ENCODE data around the gene CORO2A.

Gene CORO2A, protein sequence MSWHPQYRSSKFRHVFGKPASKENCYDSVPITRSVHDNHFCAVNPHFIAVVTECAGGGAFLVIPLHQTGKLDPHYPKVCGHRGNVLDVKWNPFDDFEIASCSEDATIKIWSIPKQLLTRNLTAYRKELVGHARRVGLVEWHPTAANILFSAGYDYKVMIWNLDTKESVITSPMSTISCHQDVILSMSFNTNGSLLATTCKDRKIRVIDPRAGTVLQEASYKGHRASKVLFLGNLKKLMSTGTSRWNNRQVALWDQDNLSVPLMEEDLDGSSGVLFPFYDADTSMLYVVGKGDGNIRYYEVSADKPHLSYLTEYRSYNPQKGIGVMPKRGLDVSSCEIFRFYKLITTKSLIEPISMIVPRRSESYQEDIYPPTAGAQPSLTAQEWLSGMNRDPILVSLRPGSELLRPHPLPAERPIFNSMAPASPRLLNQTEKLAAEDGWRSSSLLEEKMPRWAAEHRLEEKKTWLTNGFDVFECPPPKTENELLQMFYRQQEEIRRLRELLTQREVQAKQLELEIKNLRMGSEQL

DNA sequence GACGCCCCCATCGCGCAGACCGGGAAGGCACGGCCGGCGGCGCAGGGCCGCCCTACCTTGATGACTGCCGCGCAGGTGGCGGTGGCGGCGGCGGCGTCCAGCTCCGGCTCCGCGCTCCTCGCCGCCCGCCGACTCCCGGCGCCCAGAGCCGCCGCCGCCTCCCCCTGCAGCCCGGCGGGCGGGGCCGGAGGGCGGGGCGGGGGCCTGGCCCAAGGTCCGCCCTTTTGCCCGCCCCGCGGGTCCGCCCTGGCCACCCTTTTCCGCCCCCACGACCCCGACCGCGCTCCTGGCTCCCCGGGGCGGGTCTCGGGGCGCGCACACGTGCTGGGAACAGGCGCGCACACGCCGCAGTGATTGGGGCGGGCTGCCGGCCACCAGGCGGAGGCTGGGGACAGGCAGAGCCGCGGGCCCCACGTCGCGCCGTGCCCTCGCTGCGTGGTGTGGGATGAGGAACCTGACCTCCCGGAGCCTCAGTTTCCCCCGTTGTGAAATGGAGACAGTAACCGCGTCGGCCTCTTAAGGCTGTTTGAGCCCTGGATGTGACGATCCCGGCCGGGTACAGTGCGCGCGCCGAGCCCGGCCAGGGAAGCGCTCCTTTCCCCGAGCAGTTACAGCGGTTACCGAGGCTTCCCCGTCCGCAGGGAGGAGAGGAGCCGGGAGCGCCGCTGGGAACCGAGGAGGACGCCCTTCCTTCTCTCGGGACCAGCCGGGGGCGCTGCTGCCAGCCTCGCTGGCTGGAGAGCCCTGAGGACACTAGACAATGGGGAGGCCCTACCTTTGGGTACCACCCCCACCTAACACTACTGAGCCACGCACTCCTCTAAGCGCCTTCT is at the start of gene CORO2A:
Gene CORO2A (minus strand): TSS at position 135 of the 833 bp plus-strand sequence. CDS start 34,977 bp downstream, outside the sequence.
- peak; percentile 74 for DNase-seq

DNA sequence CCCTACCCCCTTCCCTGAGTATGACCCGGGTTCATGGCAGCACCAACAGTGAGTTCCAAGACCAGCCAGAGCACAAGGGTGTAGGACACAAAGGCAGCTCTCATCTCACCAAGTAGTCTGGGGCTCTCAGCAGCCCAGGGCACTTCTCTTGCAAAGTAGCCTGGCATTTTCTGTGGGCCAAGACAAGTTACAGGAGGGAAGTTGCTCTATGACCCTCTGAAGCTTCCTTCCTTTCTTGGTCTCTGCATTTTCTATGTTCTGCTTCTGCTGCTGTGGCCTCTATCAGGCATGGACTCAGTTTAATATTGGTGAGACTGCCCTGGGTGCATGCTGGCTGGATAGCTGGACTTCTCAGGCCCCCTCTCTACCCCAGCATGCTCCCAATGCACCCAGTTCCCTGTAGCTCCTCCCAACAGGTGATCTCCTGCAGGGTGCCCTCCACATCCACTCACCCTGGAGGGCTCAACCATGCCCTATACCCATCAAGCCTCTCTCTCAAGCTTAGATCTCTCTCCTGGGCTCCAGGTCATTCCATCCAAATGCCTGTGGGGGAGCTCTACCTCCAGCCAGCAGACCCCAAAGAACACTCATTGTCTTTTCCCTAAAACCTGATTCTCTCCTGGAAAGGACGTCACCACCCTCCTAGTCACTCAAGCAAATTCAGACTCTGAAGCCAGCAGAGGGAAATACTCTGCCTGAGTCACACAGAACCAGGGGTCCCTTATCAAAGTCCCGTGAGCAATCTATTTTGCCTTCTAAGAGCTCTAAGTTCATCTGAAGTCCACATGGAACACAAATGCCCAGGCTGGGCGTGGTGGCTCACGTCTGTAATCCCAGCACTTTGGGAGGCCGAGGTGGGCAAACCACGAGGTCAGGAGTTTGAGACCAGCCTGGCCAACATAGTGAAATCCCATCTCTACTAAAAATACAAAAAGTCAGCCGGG is 49.2 kb upstream of the CORO2A start:
- no peak for DNase-seq

GRCh38 chr9:98240475-98240874 is 48.0 kb upstream of the CORO2A start:
- DNase-seq = no peak

GRCh38 chr9:98236901-98237487 is 44.6 kb upstream of the CORO2A start:
- DNase-seq = no peak

DNA sequence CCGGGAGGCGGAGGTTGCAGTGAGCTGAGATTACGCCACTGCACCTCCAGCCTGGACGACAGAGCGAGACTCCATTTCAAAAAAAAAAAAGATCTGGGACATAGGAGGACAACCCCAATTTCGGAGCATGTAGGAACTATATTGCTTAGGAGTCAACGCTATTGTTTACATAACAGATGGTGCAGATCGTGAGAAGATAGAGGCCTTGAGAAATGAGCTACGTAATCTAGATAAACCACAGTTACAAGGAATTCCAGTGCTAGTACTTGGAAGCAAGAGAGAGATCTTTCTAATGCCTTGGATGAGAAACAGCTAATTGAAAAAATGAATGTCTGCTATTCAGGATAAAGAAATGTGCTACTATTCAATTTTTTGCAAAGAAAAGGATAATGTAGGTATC is 42.7 kb upstream of the CORO2A start:
- no peak for DNase-seq

- DNase-seq = no peak
These were observed 41.9 kb upstream of the CORO2A start for GRCh38 chr9:98234245-98234825.

GRCh38 chr9:98232926-98233325 is 40.5 kb upstream of the CORO2A start:
- no peak for DNase-seq

GRCh38 chr9:98231770-98232478 is 39.5 kb upstream of the CORO2A start:
- no peak for DNase-seq

DNA sequence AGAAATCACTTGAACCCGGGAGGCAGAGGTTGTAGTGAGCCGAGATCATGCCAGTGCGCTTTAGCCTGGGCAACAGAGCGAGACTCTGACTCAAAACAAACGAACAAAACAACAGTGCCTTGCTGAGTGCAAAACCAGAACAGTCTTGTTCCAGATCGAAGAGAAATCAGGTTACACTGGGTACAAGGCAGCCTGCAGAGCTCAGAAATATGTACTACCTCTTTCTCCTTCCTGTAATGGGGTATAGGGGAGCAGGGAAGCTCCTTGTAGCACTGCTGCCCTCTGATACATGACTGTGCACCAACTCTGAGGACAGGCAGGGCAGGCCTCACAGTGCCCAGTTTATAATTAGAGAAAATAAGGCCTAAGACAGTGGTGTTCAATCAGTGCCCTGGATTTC is 38.4 kb upstream of the CORO2A start:
- no peak for DNase-seq

DNA sequence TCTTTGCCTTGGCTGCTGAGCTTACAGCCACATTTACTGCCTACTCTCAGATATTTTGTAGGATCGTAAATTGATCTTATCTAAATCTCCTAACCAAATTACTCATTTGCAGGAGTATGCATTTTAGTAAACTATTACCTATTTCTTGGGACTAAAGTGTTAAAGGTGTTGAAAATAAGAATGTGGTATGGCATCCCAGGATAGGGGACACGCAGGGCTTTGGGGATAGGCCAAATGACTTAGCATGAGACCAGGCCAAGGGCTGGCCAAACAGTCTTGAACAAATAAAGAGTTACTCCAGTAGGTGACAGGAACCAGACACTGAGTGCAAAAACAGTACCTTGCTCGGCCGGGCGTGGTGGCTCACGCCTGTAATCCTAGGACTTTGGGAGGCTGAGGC is 37.9 kb upstream of the CORO2A start:
- no peak for DNase-seq

- no peak for DNase-seq
These were observed 37.2 kb upstream of the CORO2A start for GRCh38 chr9:98229620-98230019.

- DNase-seq = no peak
These were observed 36.6 kb upstream of the CORO2A start for GRCh38 chr9:98229090-98229395.

- DNase-seq = no peak
These were observed 36.1 kb upstream of the CORO2A start for GRCh38 chr9:98228392-98229089.

DNA sequence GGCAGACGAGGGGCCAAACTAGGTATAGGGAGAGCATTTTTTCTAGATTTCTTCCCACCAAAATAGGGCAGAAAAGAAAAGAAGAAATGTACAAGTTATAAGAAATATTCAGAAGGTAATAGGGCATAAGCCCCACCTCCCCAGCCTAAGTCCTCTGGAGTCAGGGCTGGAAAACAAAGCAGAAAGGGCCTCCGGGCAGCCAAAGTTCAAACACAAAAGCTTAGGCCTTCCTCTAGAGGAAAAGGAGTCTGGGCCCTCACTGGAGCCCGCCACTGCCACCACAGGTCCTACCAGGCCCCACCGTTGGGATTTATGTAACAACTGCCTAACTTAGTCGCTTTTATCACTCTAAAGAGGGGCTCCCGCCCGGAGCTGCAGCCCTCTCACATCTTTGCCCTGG is 35.4 kb upstream of the CORO2A start:
- DNase-seq = no peak

GRCh38 chr9:98226957-98227356 is 34.5 kb upstream of the CORO2A start:
- no peak for DNase-seq

DNA sequence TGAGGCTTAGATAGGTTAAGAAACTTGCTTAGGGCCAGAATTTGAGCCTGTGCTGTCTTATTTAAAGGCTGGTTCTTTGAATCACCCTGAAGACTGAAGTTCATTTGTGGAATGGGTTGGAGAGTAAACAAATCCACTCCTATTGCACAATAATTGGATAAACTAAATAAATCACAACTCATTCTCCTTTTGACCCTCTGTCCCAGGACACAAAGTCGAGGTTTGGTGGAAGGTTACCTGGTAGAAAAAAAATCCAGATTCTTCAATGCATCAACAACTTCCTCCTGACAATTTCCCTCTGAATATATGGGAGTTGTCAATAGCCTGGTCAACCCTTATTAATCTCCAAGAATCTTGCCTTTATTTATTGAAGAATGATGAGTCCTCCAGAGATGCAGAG is 34.1 kb upstream of the CORO2A start:
- no peak for DNase-seq

DNA sequence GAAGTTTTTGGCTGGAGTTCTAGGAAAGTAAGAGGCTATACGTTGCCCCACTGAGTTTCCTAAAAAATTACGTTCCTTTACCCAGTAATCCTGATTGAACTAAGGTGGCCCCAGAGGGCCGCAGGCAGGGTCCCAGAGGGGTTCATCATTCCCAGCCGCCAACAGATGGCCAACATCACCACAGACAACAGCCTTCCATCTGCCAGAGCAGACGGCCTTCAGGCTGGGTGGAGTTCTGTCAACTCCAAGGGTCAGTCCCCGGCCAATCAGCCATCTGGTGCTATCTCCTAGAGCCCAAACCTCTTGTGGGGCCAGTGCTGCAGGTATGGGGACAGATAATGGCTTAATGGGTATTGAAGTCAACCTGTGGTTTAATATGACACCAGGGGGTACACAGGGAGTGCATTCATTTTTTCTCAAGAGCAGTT is 32.6 kb upstream of the CORO2A start:
- no peak for DNase-seq

DNA sequence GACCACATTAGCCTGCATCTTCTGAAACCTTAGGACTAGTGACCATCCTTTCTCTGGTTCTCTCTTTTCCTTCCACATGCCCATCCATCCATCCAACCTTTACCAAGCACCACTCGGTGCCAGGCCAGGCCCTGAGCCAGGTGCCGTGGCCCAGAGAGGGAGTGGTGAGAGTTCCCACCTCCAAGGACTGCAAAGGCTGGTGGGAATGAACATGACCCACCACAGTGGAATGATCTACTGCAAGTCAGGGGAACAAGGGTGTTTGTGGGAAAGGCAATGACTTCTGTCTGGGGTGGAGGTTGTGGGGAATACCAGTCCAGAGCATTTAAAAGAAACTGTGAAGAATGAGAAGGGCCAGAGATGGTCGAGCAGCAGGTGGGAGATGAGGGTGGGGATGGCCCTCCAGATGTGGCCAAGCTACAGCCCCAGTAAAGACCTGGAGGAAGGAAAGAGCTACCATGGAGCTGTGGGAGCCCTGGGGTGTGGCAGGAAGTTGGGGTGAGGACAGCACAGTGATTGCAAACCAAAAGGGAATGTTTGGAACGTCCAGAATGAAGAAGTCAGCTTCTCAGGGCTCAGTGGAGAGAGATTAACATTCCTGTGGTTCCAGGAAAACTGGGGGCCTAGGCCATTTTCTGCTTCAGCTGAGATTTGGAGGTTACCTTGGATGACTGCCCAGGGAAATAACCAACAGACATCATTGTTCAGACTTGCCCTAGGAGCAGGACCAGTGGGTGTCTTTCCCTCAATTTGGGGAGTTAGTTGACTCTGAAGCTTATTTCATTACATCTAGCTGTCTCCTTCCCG is 30.7 kb upstream of the CORO2A start:
- no peak for DNase-seq

DNA sequence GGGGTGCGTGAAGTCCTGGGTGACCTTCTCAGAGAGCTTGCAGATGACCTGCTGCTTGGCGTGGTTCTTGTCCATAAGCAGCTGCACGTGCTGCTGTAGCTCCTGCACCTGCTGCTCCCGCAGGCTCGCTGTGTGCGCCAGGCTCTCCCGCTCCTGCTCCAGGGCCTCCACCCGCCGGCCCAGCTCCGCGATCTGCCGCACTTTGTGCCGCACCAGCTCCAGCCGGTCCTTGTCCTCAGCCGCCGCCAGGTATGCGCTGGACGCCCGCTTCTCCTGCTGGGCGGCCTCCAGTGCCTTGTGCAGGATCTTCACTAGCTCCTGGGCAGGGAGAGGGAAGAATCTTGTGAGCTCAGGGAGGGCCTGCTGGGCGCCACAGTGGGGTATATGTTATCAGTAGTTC is 28.5 kb upstream of the CORO2A start:
- DNase-seq = no peak

Measured in NCI-H1436 (cell line).